Psoas muscle (tissue), 8 donors: Measurements from ENCODE around the gene SPIN2B. TPM values are rescaled to one million over a fixed set of nuclear protein-coding genes. Genes with fewer than 3 reads are reported as not detected.
"Not testable (repeated sequence)": the region's sequence is repeated elsewhere in the genome, so short reads cannot be mapped to it uniquely, and the experiment has no call there.

Experiments
- ATAC-seq, 4 donors: fragments of 200-7000 bp; cut with Tn5 transposase; one replicate each; pipeline ENCODE4 v1.9.1; 2020; ENCODE audit warnings: moderate library complexity in 3 of 4, mild to moderate bottlenecking in 2 of 4
- DNase-seq, 2 donors: peaks; one replicate each; pipeline ENCODE4 v3.0.0-alpha.2; 2020
- H3K27ac ChIP-seq: fragments of 200-600 bp; one replicate; pipeline ENCODE4 v1.8.0; 2022
- H3K27me3 ChIP-seq, 3 donors: fragments of 200-600 bp in 1 of 3; one replicate each; pipeline versions ENCODE4 v1.6.1 to v1.8.0; 2013 to 2022; ENCODE audit warnings: low read length in 2 of 3, mild to moderate bottlenecking in 2 of 3, moderate library complexity in 1 of 3; ENCODE audit not compliant: insufficient read depth in 3 of 3
- H3K36me3 ChIP-seq, 2 donors: fragments of 200-600 bp in 1 of 2; one replicate each; pipeline versions ENCODE4 v1.6.1 to v1.8.0; 2013 to 2022; ENCODE audit warnings: low read depth in 1 of 2, mild to moderate bottlenecking in 1 of 2, moderate library complexity in 1 of 2; ENCODE audit not compliant: insufficient read depth in 1 of 2
- H3K4me1 ChIP-seq: fragments of 200-600 bp; one replicate; pipeline ENCODE4 v1.8.0; 2022
- H3K4me3 ChIP-seq: fragments of 200-600 bp; one replicate; pipeline ENCODE4 v1.8.0; 2022; ENCODE audit warnings: mild to moderate bottlenecking
- H3K9me3 ChIP-seq: fragments of 200-600 bp; one replicate; pipeline ENCODE4 v1.8.0; 2022
- WGBS, 3 donors: extraction: QIAGEN DNeasy Blood & Tissue Kit; methylation state at CpG; one replicate each; pipeline versions ENCODE4 v1.1.6 to v1.1.7; 2013; 5-methylcytosine and 5-hydroxymethylcytosine counted together
- intact Hi-C, 2 donors: fragments of 100-400 bp; cut with DNase I; formaldehyde crosslinking; loops; one replicate each; pipeline versions ENCODE4 v1.11.0 to v1.14.2; 2022
- polyA plus RNA-seq, 3 donors: library from polyadenylated mRNA; stranded (reverse); fragments of 200-250 nt; gene quantifications; one replicate each; pipeline ENCODE4 v1.2.3, GENCODE V29; 2013
- total RNA-seq, 4 donors: library from RNA; stranded (reverse); fragmentation: NEBNext Ultra II Directional in 2 of 4; extraction: Animal tissue kit (Norgen Biotek cat#: 25700) in 2 of 4; gene quantifications; one replicate each; pipeline versions ENCODE4 v1.2.1 to v1.2.4, GENCODE V29; 2021 to 2023
- TF ChIP-seq, protein P1 (sequence below): fragments of 200-600 bp; IDR thresholded peaks from one replicate; pipeline ENCODE4 v1.8.0; 2022; ENCODE audit warnings: antibody characterized with exemption
- donor health status: healthy with polysubstance abuse.
- donor health status: DM: no; HTN: no; CAD: no; lungs with moderate emphysema.
- donor health status: Bipolar disorder and iron deficiency.
- donor health status: healthy.
- donor health status: DM: yes; HTN: yes; CAD: no.
- donor health status: DM: no; HTN: no; CAD: no.
- donor health status: DM: no; HTN: no; CAD: no.
- donor health status: DM: yes; HTN: yes; CAD: no.

SPIN2B gene
- total and polyA plus RNA-seq, 7 donors: 4.1 to 6.9 (median 5.8) TPM

DNA sequence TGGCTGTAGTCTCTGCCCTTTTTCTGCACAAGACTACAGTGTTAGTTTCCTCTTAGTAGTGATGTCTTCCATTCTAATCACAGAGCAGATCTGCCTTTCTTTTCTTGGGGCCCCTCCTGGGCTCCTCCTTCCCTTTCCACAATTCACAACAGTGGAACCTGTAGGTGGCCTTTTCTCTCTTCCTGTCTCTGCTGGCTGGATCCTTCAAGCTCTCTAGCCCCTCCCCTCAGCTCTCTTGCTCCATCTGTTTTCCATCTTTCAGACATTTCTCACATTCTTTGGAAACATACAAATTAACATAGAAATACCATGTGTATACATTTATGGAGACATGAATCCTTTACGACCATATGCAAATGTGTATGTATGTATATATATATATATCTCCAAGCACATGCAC is 16.2 kb upstream of the SPIN2B start:
- TF ChIP-seq, protein P1, sequence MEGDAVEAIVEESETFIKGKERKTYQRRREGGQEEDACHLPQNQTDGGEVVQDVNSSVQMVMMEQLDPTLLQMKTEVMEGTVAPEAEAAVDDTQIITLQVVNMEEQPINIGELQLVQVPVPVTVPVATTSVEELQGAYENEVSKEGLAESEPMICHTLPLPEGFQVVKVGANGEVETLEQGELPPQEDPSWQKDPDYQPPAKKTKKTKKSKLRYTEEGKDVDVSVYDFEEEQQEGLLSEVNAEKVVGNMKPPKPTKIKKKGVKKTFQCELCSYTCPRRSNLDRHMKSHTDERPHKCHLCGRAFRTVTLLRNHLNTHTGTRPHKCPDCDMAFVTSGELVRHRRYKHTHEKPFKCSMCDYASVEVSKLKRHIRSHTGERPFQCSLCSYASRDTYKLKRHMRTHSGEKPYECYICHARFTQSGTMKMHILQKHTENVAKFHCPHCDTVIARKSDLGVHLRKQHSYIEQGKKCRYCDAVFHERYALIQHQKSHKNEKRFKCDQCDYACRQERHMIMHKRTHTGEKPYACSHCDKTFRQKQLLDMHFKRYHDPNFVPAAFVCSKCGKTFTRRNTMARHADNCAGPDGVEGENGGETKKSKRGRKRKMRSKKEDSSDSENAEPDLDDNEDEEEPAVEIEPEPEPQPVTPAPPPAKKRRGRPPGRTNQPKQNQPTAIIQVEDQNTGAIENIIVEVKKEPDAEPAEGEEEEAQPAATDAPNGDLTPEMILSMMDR: no peak
- no peaks in the 10 kb centered on the region for H3K9me3 ChIP-seq
- DNase-seq (no peak), ATAC-seq (no peak)
- H3K4me3 ChIP-seq: peak overlapping the region; percentile 42
- peaks cover 0 to 4% (median 0%) of the 10 kb centered on the region in 3 donors for H3K27me3 ChIP-seq
- intact Hi-C loops: no loop called here
- H3K4me1 ChIP-seq: no peaks in the 10 kb centered on the region
- H3K36me3 ChIP-seq: no peaks in the 10 kb centered on the region
- WGBS, 3 donors: 32 to 59% (median 53%) methylated on average over 1 of the region's 1 CpG
- H3K27ac ChIP-seq: no peak overlapping the region

DNA sequence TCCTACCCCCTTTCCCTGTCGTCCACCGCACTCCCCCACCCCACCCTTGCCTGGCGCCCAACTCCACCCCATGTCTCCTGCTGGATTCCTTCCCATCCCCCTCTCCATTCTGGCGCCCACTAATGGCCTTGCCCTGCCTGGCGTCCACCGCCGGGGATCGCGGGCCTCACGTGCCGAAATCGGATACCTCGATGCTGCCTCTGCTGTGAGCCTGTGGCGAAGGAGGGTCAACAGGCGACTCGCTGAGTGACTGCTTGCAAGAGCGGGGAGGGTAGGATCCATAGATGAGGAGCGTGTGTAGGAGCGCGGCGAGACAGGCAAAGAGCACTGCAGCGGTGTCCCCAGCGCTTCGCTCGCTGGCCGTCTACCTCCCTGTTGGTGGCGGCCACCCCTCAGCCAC is 15.7 kb upstream of the SPIN2B start, which contains the start of gene SPIN2A:
Gene SPIN2A, minus strand, starts transcription at position 325 of the 400 bp plus-strand sequence. CDS start 800 bp downstream, outside the sequence.
- H3K4me3 ChIP-seq: peak within 1 kb of the TSS; percentile 42
- H3K36me3 ChIP-seq, H3K27me3 ChIP-seq, H3K4me1 ChIP-seq, intact Hi-C loops, H3K9me3 ChIP-seq, H3K27ac ChIP-seq: not testable (repeated sequence)
- DNase-seq (peak; percentile 18 to 44), ATAC-seq (peak in 3 of 4 donors; percentile 66 to 82 (median 78))
- WGBS, 3 donors: 24 to 47% (median 25%) methylated on average over 8 to 27 of the region's 27 CpGs

DNA sequence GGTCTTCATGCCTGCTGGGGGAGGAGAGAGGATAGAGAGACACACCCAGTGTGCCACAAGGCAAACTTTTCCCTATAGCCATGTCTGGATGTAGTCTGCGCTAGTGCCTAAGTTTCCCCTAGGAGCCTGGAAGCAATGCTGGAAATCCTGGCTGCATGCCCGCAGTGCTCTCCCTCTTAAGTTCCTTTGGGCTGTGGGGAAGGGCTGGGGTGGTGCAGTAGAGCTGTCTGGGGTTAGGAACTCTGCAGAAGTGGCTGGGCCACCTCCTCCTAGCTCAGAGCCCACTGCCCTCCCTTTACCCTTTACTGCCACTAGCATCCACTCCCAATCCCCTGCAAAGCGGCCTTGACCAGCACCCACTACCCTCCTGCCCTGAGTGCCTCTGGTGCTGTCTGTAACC is 15.2 kb upstream of the SPIN2B start:
- intact Hi-C loops, H3K36me3 ChIP-seq, H3K9me3 ChIP-seq, H3K4me1 ChIP-seq, DNase-seq, H3K27ac ChIP-seq, H3K4me3 ChIP-seq, H3K27me3 ChIP-seq: not testable (repeated sequence)
- peak in 1 of 4 donors; percentile 13 for ATAC-seq
- WGBS, 3 donors: 82 to 86% methylated on average over 1 of the region's 3 CpGs; no CpG with 5 or more reads in 1 of the 3 donors

DNA sequence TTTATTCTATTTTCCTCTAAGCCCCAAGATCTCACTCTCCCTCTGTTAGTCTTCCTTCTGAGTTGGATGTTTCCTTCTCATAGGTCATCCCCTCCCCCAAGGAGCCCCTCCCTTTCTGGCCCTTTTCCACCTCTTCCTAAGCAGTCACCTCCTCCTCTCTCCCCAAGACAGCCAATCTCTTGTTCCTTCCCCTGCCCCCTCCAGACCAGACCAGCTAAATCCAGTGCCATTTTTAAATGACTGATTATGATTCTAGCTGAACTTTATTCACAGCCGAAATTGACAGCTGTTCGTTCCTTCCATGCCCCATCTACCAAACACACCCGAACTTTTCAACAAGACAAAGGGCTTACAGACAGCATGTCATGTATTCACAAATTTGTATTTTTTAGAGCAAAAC is 13.9 kb upstream of the SPIN2B start:
- no peaks in the 10 kb centered on the region for H3K9me3 ChIP-seq
- TF ChIP-seq, protein P1: no peak
- no peak overlapping the region for H3K27ac ChIP-seq
- ATAC-seq (no peak), DNase-seq (no peak)
- WGBS, 3 donors: 75 to 81% (median 80%) methylated on average over 3 of the region's 3 CpGs
- no peak overlapping the region for H3K4me3 ChIP-seq
- no peaks in the 10 kb centered on the region for H3K4me1 ChIP-seq
- no peaks in the 10 kb centered on the region for H3K36me3 ChIP-seq
- H3K27me3 ChIP-seq: peaks cover 0 to 4% (median 0%) of the 10 kb centered on the region in 3 donors
- intact Hi-C loops: no loop called here

DNA sequence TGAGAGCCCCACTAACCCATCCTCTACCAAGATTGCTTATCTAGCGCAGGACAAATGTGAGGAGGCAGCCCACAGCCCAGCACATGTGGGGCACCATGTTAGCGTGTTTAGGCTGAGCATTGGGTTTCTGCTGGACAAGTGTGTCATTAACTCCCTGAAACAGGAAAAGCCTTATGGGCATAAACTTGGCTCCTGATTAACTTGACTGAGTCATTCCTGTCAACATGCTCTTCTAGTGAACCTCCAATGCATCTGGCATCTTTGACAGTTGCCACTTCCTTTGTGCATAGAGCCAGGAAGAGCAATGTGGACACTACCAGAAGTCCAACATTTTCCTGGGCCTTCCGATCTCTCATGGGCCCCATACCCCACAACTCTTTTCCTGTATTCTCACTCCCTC is 13.4 kb upstream of the SPIN2B start:
- peaks cover 0 to 4% (median 0%) of the 10 kb centered on the region in 3 donors for H3K27me3 ChIP-seq
- H3K9me3 ChIP-seq: no peaks in the 10 kb centered on the region
- ATAC-seq (no peak), DNase-seq (no peak)
- no peak overlapping the region for H3K4me3 ChIP-seq
- TF ChIP-seq, protein P1: no peak
- H3K4me1 ChIP-seq: no peaks in the 10 kb centered on the region
- H3K36me3 ChIP-seq: no peaks in the 10 kb centered on the region
- WGBS, 3 donors: 79 to 96% (median 95%) methylated on average over 3 of the region's 3 CpGs
- H3K27ac ChIP-seq: no peak overlapping the region
- intact Hi-C loops: no loop called here

DNA sequence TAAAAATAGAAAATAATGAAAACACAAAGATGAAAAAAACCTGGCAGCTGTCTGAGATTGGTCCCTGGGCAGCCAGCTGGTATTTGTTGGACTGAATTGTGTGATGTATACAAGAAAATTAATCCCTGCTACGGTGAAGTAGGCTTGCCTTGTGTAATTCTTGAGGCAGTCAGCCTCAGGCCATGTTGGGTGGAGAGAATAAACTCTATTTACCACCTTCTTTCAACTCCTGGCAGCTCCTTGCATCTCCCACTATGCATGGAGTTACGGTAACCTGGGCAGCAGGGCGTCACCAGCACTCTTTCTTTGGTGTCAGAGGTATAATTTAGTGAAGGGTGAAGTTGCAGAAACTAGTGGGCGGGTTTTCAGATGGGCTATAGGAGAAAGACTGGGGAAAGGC is 12.4 kb upstream of the SPIN2B start:
- intact Hi-C loops: no loop called here
- no peak overlapping the region for H3K4me3 ChIP-seq
- 64 to 93% (median 80%) methylated on average over 4 of the region's 4 CpGs for WGBS, 3 donors
- ATAC-seq: no peak
- H3K9me3 ChIP-seq: no peaks in the 10 kb centered on the region
- H3K4me1 ChIP-seq: no peaks in the 10 kb centered on the region
- peaks cover 0 to 10% (median 0%) of the 10 kb centered on the region in 3 donors for H3K27me3 ChIP-seq
- TF ChIP-seq, protein P1: no peak
- no peak for DNase-seq
- no peak overlapping the region for H3K27ac ChIP-seq
- H3K36me3 ChIP-seq: no peaks in the 10 kb centered on the region

DNA sequence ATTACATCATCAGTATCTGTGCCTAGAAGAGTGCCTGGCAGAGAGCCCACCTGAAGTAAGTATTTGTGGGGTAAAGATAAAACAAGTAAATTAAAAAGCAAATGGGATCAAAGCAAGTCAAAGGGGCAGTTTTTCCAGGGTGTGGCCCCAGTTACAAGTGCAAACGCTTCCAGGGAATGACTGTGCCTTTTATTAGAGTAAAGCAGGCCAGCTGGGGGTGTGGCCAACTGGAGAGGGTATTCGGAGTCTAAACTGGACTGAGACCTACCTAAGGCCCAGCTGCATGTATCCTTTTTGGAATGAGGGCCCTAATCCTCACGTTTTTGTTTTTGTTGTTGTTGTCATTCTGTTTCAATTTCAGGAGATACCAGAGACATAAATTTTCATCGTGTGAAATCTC is 11.9 kb upstream of the SPIN2B start:
- DNase-seq, intact Hi-C loops, H3K27ac ChIP-seq, H3K36me3 ChIP-seq, H3K9me3 ChIP-seq, H3K4me1 ChIP-seq, H3K4me3 ChIP-seq, ATAC-seq: not testable (repeated sequence)
- 23 to 47% (median 28%) methylated on average over 4 of the region's 4 CpGs for WGBS, 3 donors
- H3K27me3 ChIP-seq: peaks cover 0 to 12% (median 0%) of the 10 kb centered on the region in 3 donors
